ENCODE measurements around the gene PSMD14.

Gene PSMD14

GRCh38 chr2:161367675-161368074 lies 59.5 kb downstream of the PSMD14 start:
- no peak for DNase-seq (ENCODE audit: low read depth)
- H3K4me3 ChIP-seq (ENCODE audit: control insufficient read depth, low read depth, low read length), result no peak overlapping the region
- TF ChIP-seq CTCF (IDR thresholded peaks at IDR 0.05; ENCODE audit: control insufficient read depth, insufficient read depth, low read depth, low read length, missing control alignments), result no peak

GRCh38 chr2:161369311-161369710 lies 61.1 kb downstream of the PSMD14 start:
- TF ChIP-seq CTCF (IDR thresholded peaks at IDR 0.05; ENCODE audit: control insufficient read depth, insufficient read depth, low read depth, low read length, missing control alignments), result no peak
- no peak for DNase-seq (ENCODE audit: low read depth)
- H3K4me3 ChIP-seq (ENCODE audit: control insufficient read depth, low read depth, low read length), result no peak overlapping the region

GRCh38 chr2:161370981-161371380 lies 62.8 kb downstream of the PSMD14 start:
- no peak for TF ChIP-seq CTCF (IDR thresholded peaks at IDR 0.05; ENCODE audit: control insufficient read depth, insufficient read depth, low read depth, low read length, missing control alignments)
- H3K4me3 ChIP-seq (ENCODE audit: control insufficient read depth, low read depth, low read length), result no peak overlapping the region
- DNase-seq (ENCODE audit: low read depth), result no peak

GRCh38 chr2:161371869-161372268 lies 63.6 kb downstream of the PSMD14 start:
- no peak for DNase-seq (ENCODE audit: low read depth)
- no peak overlapping the region for H3K4me3 ChIP-seq (ENCODE audit: control insufficient read depth, low read depth, low read length)
- TF ChIP-seq CTCF (IDR thresholded peaks at IDR 0.05; ENCODE audit: control insufficient read depth, insufficient read depth, low read depth, low read length, missing control alignments), result no peak

- DNase-seq (ENCODE audit: low read depth), result peak; percentile 5
- TF ChIP-seq CTCF (IDR thresholded peaks at IDR 0.05; ENCODE audit: control insufficient read depth, insufficient read depth, low read depth, low read length, missing control alignments), result no peak
- no peak overlapping the region for H3K4me3 ChIP-seq (ENCODE audit: control insufficient read depth, low read depth, low read length)
These were observed 65.7 kb downstream of the PSMD14 start for GRCh38 chr2:161373942-161374341.

- TF ChIP-seq CTCF (IDR thresholded peaks at IDR 0.05; ENCODE audit: control insufficient read depth, insufficient read depth, low read depth, low read length, missing control alignments), result no peak
- no peak for DNase-seq (ENCODE audit: low read depth)
These were observed 66.2 kb downstream of the PSMD14 start for GRCh38 chr2:161374446-161374845.

GRCh38 chr2:161379740-161380139 lies 71.5 kb downstream of the PSMD14 start:
- no peak overlapping the region for H3K4me3 ChIP-seq (ENCODE audit: control insufficient read depth, low read depth, low read length)
- DNase-seq (ENCODE audit: low read depth), result no peak
- TF ChIP-seq CTCF (IDR thresholded peaks at IDR 0.05; ENCODE audit: control insufficient read depth, insufficient read depth, low read depth, low read length, missing control alignments), result no peak

More at GRCh38 chr2:161374446-161374845, 66.2 kb downstream of the PSMD14 start:
- no peak overlapping the region for H3K4me3 ChIP-seq (ENCODE audit: control insufficient read depth, low read depth, low read length)
